Body of pancreas (tissue), 4 donors: ENCODE measurements around the gene RNGTT. TPM values are rescaled to one million over a fixed set of nuclear protein-coding genes. Genes with fewer than 3 reads are reported as not detected.

Source experiments
- ATAC-seq: fragments of 150-250 bp; one replicate; pipeline ENCODE4 v1.9.1; 2016
- DNase-seq, 4 donors: peaks; one replicate each; pipeline ENCODE4 v3.0.0-alpha.2; 2019
- H3K27ac ChIP-seq, 4 donors: fragments of 200-600 bp; sonication (generic); 1 replicate in 3 of 4; 2 replicates in 1 of 4; pipeline versions ENCODE4 v1.5.1 to v1.6.1; 2016 to 2019; ENCODE audit warnings: mild to moderate bottlenecking in 1 of 4, mixed read lengths in 1 of 4, moderate library complexity in 1 of 4
- H3K27me3 ChIP-seq, 2 donors: fragments of 200-600 bp; sonication (generic); one replicate each; pipeline ENCODE4 v1.6.0; 2016; ENCODE audit warnings: mild to moderate bottlenecking in 1 of 2
- H3K36me3 ChIP-seq, 2 donors: fragments of 200-600 bp; sonication (generic); replicated peaks in 1 of 2; 2 replicates each; pipeline ENCODE4 v1.5.1; 2016; ENCODE audit warnings: low read depth in 2 of 2; ENCODE audit not compliant: insufficient read depth in 1 of 2
- H3K4me1 ChIP-seq: fragments of 200-600 bp; sonication (generic); one replicate; pipeline ENCODE4 v1.6.0; 2016
- H3K4me3 ChIP-seq, 2 donors: fragments of 200-600 bp; sonication (generic); 1 replicate in 1 of 2; 2 replicates in 1 of 2; pipeline ENCODE4 v1.5.1; 2016 to 2019
- H3K9me3 ChIP-seq, 3 donors: fragments of 200-600 bp; sonication (generic); 1 replicate in 2 of 3; 2 replicates in 1 of 3; pipeline ENCODE4 v1.5.1; 2016
- POLR2A ChIP-seq, 3 donors: fragments of 450-650 bp; IDR thresholded peaks; one replicate each; pipeline ENCODE4 v1.6.1; 2016; ENCODE audit warnings: antibody characterized with exemption in 3 of 3, mild to moderate bottlenecking in 2 of 3
- WGBS, 2 donors: methylation state at CpG; one replicate each; pipeline ENCODE4 v1.1.5; 2017; 5-methylcytosine and 5-hydroxymethylcytosine counted together
- intact Hi-C: fragments of 100-400 bp; cut with DNase I; formaldehyde crosslinking; loops from one replicate; pipeline ENCODE4 v1.15.1; 2023
- total RNA-seq, 2 donors: library from RNA; depleted of rRNA; stranded (reverse); fragments of >200 nt; gene quantifications; one replicate each; pipeline ENCODE4 v1.1.0, GENCODE V29; 2016
- TF ChIP-seq, protein P1 (sequence below), 7 experiments: fragments of 450-650 bp in 4 of 7; fragments of 200-600 bp in 3 of 7; sonication (generic) in 3 of 7; IDR thresholded peaks; one replicate each; pipeline ENCODE4 v1.5.1; 2016 to 2019; ENCODE audit warnings: antibody characterized with exemption in 7 of 7

Gene RNGTT
- total RNA-seq, 2 donors from 2014 or later, result 9.9 to 15.2 TPM

- Histone ChIP-seq H3K4me3 (no peak overlapping the region), H3K36me3 (no peaks in the 10 kb centered on the region), H3K27ac (no peak overlapping the region), H3K9me3 (no peaks in the 10 kb centered on the region), H3K4me1 (no peaks in the 10 kb centered on the region), H3K27me3 (no peaks in the 10 kb centered on the region)
- TF ChIP-seq, protein P1, sequence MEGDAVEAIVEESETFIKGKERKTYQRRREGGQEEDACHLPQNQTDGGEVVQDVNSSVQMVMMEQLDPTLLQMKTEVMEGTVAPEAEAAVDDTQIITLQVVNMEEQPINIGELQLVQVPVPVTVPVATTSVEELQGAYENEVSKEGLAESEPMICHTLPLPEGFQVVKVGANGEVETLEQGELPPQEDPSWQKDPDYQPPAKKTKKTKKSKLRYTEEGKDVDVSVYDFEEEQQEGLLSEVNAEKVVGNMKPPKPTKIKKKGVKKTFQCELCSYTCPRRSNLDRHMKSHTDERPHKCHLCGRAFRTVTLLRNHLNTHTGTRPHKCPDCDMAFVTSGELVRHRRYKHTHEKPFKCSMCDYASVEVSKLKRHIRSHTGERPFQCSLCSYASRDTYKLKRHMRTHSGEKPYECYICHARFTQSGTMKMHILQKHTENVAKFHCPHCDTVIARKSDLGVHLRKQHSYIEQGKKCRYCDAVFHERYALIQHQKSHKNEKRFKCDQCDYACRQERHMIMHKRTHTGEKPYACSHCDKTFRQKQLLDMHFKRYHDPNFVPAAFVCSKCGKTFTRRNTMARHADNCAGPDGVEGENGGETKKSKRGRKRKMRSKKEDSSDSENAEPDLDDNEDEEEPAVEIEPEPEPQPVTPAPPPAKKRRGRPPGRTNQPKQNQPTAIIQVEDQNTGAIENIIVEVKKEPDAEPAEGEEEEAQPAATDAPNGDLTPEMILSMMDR (IDR thresholded peaks at IDR 0.05), result no peak
- no peak for TF ChIP-seq POLR2A (IDR thresholded peaks at IDR 0.05)
- DNase-seq (no peak), ATAC-seq (no peak)
- intact Hi-C loops, result no loop called here
- 95 to 96% methylated on average over 4 of the region's 4 CpGs for WGBS, 2 donors
Measured at GRCh38 chr6:88631830-88632229, 331.6 kb downstream of the RNGTT start.

GRCh38 chr6:88629838-88630494 is 333.5 kb downstream of the RNGTT start:
- WGBS, 2 donors, result 74 to 94% methylated on average over 5 of the region's 5 CpGs
- TF ChIP-seq, protein P1 (IDR thresholded peaks at IDR 0.05), result no peak
- TF ChIP-seq POLR2A (IDR thresholded peaks at IDR 0.05), result no peak
- intact Hi-C loops, result no loop called here

GRCh38 chr6:88626460-88626859 is 337.0 kb downstream of the RNGTT start:
- 48 to 56% methylated on average over 1 of the region's 1 CpG for WGBS, 2 donors
- Histone ChIP-seq H3K4me1 (no peaks in the 10 kb centered on the region), H3K36me3 (no peaks in the 10 kb centered on the region), H3K27me3 (no peaks in the 10 kb centered on the region), H3K9me3 (no peaks in the 10 kb centered on the region), H3K27ac (no peak overlapping the region), H3K4me3 (no peak overlapping the region)
- DNase-seq, result no peak
- no peak for TF ChIP-seq POLR2A (IDR thresholded peaks at IDR 0.05)
- intact Hi-C loops, result no loop called here
- no peak for ATAC-seq

More at GRCh38 chr6:88629838-88630494, 333.5 kb downstream of the RNGTT start:
- no peak overlapping the region for H3K27ac ChIP-seq
- ATAC-seq, result no peak
- no peaks in the 10 kb centered on the region for H3K36me3 ChIP-seq
- no peak for DNase-seq
- no peak overlapping the region for H3K4me3 ChIP-seq
- H3K9me3 ChIP-seq, result no peaks in the 10 kb centered on the region
- H3K4me1 ChIP-seq, result no peaks in the 10 kb centered on the region
- no peaks in the 10 kb centered on the region for H3K27me3 ChIP-seq

DNA sequence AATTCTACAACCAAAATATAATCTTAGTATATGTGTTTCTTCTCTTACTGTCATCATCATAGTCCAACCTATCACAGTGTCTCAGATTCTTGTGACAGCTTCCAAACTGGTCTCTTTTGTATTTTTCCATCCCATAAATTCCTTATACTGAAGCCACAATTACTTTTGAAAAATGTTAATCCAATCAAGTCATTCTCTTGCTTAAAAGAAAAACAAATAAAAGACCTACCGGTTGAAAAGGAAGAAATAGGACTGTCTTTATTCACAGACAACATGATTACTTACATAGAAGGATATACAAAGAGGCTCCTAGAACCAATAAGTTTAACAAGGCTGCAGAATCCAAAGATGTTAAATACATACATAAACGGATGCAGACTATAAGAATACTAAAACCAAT is 339.9 kb downstream of the RNGTT start:
- DNase-seq (no peak), ATAC-seq (no peak)
- Histone ChIP-seq H3K27me3 (no peaks in the 10 kb centered on the region), H3K4me3 (no peak overlapping the region), H3K4me1 (no peaks in the 10 kb centered on the region), H3K27ac (no peak overlapping the region), H3K36me3 (no peaks in the 10 kb centered on the region), H3K9me3 (no peaks in the 10 kb centered on the region)
- 82 to 86% methylated on average over 2 of the region's 2 CpGs for WGBS, 2 donors
- intact Hi-C loops, result no loop called here
- TF ChIP-seq, protein P1 (IDR thresholded peaks at IDR 0.05), result no peak
- TF ChIP-seq POLR2A (IDR thresholded peaks at IDR 0.05), result no peak

GRCh38 chr6:88619951-88620350 is 343.5 kb downstream of the RNGTT start:
- Histone ChIP-seq H3K9me3 (no peaks in the 10 kb centered on the region), H3K27ac (no peak overlapping the region), H3K4me3 (no peak overlapping the region), H3K4me1 (no peaks in the 10 kb centered on the region), H3K27me3 (no peaks in the 10 kb centered on the region), H3K36me3 (no peaks in the 10 kb centered on the region)
- intact Hi-C loops, result no loop called here
- 83 to 89% methylated on average over 7 of the region's 7 CpGs for WGBS, 2 donors
- no peak for TF ChIP-seq POLR2A (IDR thresholded peaks at IDR 0.05)
- TF ChIP-seq, protein P1 (IDR thresholded peaks at IDR 0.05), result no peak
- no peak for ATAC-seq
- DNase-seq, result no peak
